Uterus (tissue), 2 donors: Measurements from ENCODE around the gene HES2.

Experiments
- POLR2A ChIP-seq, 2 donors: fragments of 450-650 bp; IDR thresholded peaks; one replicate each; pipeline ENCODE4 v1.6.1; 2016; ENCODE audit warnings: antibody characterized with exemption in 2 of 2, mild to moderate bottlenecking in 1 of 2, moderate library complexity in 1 of 2
- TF ChIP-seq, protein P1 (sequence below), 4 experiments: fragments of 200-600 bp in 2 of 4; fragments of 450-650 bp in 2 of 4; sonication (generic) in 2 of 4; IDR thresholded peaks; one replicate each; pipeline ENCODE4 v1.5.1; 2016 to 2019; ENCODE audit warnings: antibody characterized with exemption in 4 of 4, mild to moderate bottlenecking in 2 of 4, moderate library complexity in 1 of 4

- TF ChIP-seq, protein P1, sequence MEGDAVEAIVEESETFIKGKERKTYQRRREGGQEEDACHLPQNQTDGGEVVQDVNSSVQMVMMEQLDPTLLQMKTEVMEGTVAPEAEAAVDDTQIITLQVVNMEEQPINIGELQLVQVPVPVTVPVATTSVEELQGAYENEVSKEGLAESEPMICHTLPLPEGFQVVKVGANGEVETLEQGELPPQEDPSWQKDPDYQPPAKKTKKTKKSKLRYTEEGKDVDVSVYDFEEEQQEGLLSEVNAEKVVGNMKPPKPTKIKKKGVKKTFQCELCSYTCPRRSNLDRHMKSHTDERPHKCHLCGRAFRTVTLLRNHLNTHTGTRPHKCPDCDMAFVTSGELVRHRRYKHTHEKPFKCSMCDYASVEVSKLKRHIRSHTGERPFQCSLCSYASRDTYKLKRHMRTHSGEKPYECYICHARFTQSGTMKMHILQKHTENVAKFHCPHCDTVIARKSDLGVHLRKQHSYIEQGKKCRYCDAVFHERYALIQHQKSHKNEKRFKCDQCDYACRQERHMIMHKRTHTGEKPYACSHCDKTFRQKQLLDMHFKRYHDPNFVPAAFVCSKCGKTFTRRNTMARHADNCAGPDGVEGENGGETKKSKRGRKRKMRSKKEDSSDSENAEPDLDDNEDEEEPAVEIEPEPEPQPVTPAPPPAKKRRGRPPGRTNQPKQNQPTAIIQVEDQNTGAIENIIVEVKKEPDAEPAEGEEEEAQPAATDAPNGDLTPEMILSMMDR (IDR thresholded peaks at IDR 0.05): no peak
- TF ChIP-seq POLR2A (IDR thresholded peaks at IDR 0.05): no peak
These were observed 39.7 kb downstream of the HES2 start for GRCh38 chr1:6380037-6380436.
